Measurements from ENCODE around the gene THEM5. TPM values are rescaled to one million over a fixed set of nuclear protein-coding genes. Genes with fewer than 3 reads are reported as not detected.
A peak's percentile ranks its signal among the peaks of the same experiment; 100 is the strongest.

The THEM5 gene
- polyA plus RNA-seq, 3 donors: not detected

DNA sequence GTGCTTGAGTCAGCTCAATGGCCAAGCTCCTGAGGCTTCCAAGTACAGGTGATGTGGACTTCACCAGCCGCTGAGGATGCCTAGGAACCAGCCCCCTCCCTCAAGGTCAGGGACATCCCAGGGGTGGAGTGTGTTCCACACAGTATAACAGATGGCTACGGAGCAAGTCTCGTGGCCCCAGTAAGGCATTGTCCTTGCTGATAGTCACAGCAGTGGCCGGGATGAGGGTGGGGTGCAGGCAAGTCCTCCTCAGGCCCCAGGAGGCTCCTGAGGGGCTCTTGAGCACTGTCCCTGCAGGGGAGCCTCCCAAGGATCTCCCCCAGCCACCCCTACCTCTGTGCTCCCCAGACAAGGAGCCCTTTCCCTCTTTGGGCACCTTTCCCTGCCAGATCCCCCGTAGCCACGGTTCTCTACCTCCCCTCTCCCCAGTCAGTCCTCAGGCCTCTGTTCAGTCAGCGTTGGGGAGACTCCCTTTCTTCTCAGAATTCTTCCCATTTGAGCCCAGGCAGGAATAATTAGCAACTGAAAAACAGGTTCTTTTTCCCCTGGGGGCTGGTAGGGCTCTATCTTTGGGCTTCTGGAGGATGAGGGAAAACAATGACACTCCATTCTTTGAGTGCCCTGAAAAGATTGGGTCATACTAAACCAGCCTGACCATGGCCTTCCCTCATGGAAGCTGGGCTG lies 7.1 kb upstream of the THEM5 start:
- intact Hi-C loops (cut with micrococcal nuclease): no loop called here
- H3K9me3 Mint-ChIP-seq: peaks cover 0 to 8% (median 3%) of the 10 kb centered on the region in 7 donors
- no peak overlapping the region for H3K4me2 ChIP-seq (replicated peaks; ENCODE audit: extremely low read depth, low read length, poor library complexity, severe bottlenecking)

DNA sequence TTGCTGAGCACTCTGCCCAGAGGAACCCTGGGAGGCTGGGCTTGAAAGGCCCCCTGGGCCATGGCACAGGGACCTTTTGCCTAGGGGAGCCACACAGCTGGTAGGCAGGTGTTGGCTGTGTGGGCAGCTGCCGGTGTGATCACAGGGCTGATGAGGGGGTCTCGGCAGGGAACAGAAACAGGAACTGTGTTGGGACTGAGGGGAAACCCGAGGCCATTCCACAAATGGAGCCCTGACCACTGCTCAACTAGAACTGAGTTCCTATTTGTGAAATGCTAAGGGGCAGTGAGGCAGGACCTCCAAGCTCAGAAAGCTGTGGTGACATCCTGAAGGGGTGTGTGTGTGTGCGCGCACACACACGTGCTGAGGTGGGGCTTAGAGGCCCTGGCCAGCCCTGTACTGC lies 6.4 kb upstream of the THEM5 start:
- no peaks in the 10 kb centered on the region for H3K36me3 Mint-ChIP-seq
- Histone ChIP-seq H3K27me3 (ENCODE audit: control insufficient read depth in 2 of 2, insufficient read depth in 2 of 2, low read length in 2 of 2) (no peaks in the 10 kb centered on the region), H3K9ac (ENCODE audit: insufficient read depth, low read length, poor library complexity, severe bottlenecking) (no peak overlapping the region), H3K4me1 (ENCODE audit: control insufficient read depth in 1 of 2, insufficient read depth in 2 of 2, low read length in 2 of 2) (peaks cover 41 to 42% of the 10 kb centered on the region in 2 donors), H3K36me3 (replicated peaks in 1 of 2; ENCODE audit: control insufficient read depth in 1 of 2, insufficient read depth in 2 of 2, low read length in 2 of 2) (no peaks in the 10 kb centered on the region), H3K27ac (ENCODE audit: low read depth in 1 of 2, low read length in 2 of 2) (no peak overlapping the region), H4K20me1 (ENCODE audit: insufficient read depth, low read length) (no peaks in the 10 kb centered on the region), H3K79me2 (ENCODE audit: insufficient read depth, low read length) (no peaks in the 10 kb centered on the region), H3K4me2 (replicated peaks; ENCODE audit: extremely low read depth, low read length, poor library complexity, severe bottlenecking) (no peak overlapping the region), H3K4me3 (replicated peaks in 1 of 3; ENCODE audit: low read depth in 2 of 3, low read length in 3 of 3) (no peak overlapping the region), H2AFZ (ENCODE audit: insufficient read depth, low read depth, low read length, poor library complexity, severe bottlenecking) (no peak overlapping the region), H3K9me3 (replicated peaks in 1 of 2; ENCODE audit: control insufficient read depth in 1 of 2, insufficient read depth in 1 of 2, low read length in 2 of 2) (no peaks in the 10 kb centered on the region)
- no peak overlapping the region for H3K4me3 Mint-ChIP-seq
- TF ChIP-seq, protein P1, sequence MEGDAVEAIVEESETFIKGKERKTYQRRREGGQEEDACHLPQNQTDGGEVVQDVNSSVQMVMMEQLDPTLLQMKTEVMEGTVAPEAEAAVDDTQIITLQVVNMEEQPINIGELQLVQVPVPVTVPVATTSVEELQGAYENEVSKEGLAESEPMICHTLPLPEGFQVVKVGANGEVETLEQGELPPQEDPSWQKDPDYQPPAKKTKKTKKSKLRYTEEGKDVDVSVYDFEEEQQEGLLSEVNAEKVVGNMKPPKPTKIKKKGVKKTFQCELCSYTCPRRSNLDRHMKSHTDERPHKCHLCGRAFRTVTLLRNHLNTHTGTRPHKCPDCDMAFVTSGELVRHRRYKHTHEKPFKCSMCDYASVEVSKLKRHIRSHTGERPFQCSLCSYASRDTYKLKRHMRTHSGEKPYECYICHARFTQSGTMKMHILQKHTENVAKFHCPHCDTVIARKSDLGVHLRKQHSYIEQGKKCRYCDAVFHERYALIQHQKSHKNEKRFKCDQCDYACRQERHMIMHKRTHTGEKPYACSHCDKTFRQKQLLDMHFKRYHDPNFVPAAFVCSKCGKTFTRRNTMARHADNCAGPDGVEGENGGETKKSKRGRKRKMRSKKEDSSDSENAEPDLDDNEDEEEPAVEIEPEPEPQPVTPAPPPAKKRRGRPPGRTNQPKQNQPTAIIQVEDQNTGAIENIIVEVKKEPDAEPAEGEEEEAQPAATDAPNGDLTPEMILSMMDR (IDR thresholded peaks at IDR 0.05): no peak
- peaks cover 53% of the 10 kb centered on the region for H3K4me1 Mint-ChIP-seq
- intact Hi-C loops (cut with micrococcal nuclease): no loop called here
- peaks cover 0 to 8% (median 3%) of the 10 kb centered on the region in 7 donors for H3K9me3 Mint-ChIP-seq
- H3K27me3 Mint-ChIP-seq (ENCODE audit: low read depth in 3 of 3): peaks cover 0 to 5% (median 0%) of the 10 kb centered on the region in 3 donors
- WGBS (ENCODE audit: insufficient coverage): 0% methylated on average over 1 of the region's 6 CpGs
- H3K27ac Mint-ChIP-seq: no peak overlapping the region
- DNase-seq: peak in 1 of 3 donors; percentile 32

More for the DNA sequence above, 7.1 kb upstream of the THEM5 start:
- Mint-ChIP-seq H3K36me3 (no peaks in the 10 kb centered on the region), H3K27me3 (ENCODE audit: low read depth in 3 of 3) (peaks cover 1 to 8% (median 2%) of the 10 kb centered on the region in 3 donors), H3K27ac (no peak overlapping the region), H3K4me1 (peaks cover 51% of the 10 kb centered on the region), H3K4me3 (no peak overlapping the region)
- Histone ChIP-seq H3K27me3 (ENCODE audit: control insufficient read depth in 2 of 2, insufficient read depth in 2 of 2, low read length in 2 of 2) (no peaks in the 10 kb centered on the region), H3K4me1 (ENCODE audit: control insufficient read depth in 1 of 2, insufficient read depth in 2 of 2, low read length in 2 of 2) (peaks cover 41% of the 10 kb centered on the region in 2 donors), H3K9ac (ENCODE audit: insufficient read depth, low read length, poor library complexity, severe bottlenecking) (no peak overlapping the region), H4K20me1 (ENCODE audit: insufficient read depth, low read length) (no peaks in the 10 kb centered on the region), H3K4me3 (replicated peaks in 1 of 3; ENCODE audit: low read depth in 2 of 3, low read length in 3 of 3) (no peak overlapping the region), H3K79me2 (ENCODE audit: insufficient read depth, low read length) (no peaks in the 10 kb centered on the region), H3K9me3 (replicated peaks in 1 of 2; ENCODE audit: control insufficient read depth in 1 of 2, insufficient read depth in 1 of 2, low read length in 2 of 2) (no peaks in the 10 kb centered on the region), H3K36me3 (replicated peaks in 1 of 2; ENCODE audit: control insufficient read depth in 1 of 2, insufficient read depth in 2 of 2, low read length in 2 of 2) (no peaks in the 10 kb centered on the region), H2AFZ (ENCODE audit: insufficient read depth, low read depth, low read length, poor library complexity, severe bottlenecking) (no peak overlapping the region), H3K27ac (ENCODE audit: low read depth in 1 of 2, low read length in 2 of 2) (no peak overlapping the region)
- TF ChIP-seq, protein P1 (IDR thresholded peaks at IDR 0.05): no peak
- WGBS (ENCODE audit: insufficient coverage): 99% methylated on average over 6 of the region's 7 CpGs
- no peak for DNase-seq
